ENCODE measurements around the gene VIL1.

The VIL1 gene

DNA sequence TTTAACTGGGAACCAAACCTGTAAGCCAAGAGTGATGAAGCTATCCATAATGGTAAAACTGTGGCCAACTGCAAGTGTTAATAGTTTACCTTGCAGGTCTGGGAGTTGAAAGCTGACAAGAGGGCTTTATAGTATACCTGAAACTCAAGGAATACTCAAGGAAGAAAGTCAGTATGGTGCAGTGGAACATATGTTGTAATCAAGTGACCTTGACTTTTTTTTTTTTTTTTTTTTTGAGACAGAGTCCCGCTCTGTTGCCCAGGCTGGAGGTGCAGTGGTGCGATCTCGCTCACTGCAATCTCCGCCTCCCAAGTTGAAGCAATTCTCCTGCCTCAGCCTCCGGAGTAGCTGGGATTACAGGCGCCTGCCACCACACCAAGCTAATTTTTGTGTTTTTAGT lies 27.6 kb downstream of the VIL1 start:
- no peak for DNase-seq

DNA sequence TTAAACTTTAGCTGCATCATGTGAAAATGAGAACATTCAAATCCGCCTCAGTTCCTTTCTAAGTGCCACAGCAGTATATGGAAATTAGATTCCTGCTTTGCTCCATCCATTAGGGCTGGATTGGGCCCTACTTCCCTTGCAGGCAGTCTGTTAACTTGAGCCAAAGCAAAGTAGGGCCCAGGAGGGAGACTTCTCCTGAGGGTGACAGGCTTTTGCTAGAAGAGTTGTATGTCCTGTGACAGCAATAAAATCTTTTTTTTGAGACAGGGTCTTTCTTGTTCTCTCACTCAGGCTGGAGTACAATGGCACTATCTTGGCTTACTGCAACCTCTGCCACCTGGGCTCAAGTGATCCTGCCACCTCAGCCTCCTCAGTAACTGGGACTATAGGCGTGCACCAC lies 28.1 kb downstream of the VIL1 start:
- DNase-seq, result no peak

DNA sequence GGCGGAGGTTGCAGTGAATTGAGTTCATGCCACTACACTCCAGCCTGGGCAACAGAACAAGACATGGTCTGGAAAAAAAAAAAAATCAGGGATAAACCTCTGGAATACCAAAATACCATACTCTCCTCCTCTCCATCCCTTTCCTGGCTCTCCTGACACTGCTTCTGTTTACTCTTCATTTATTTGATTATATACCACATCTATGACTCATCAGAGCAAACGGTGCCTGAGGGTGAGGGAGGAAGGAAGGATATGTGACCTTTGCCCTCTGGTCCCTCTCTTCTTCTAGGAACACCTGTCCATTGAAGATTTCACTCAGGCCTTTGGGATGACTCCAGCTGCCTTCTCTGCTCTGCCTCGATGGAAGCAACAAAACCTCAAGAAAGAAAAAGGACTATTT lies 30.0 kb downstream of the VIL1 start:
- DNase-seq, result no peak

DNA sequence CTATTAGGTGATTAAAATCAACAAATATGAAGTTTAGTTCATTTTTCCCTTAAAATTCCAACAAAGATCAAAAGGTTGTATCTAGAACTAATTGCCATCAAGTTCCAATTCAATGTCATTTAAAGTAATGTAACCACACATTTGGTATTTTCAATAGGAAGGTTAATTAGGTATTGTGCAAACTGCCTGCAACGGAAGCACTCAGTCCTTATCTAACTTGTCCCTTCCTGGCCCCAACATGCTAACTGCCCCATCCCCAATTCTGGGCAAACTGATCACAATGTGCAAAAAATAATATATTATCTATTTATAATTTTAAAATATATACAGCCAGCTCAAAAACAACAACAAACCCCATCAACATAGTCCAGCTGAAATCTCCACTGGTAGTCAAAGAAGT lies 33.2 kb downstream of the VIL1 start:
- no peak for DNase-seq

DNA sequence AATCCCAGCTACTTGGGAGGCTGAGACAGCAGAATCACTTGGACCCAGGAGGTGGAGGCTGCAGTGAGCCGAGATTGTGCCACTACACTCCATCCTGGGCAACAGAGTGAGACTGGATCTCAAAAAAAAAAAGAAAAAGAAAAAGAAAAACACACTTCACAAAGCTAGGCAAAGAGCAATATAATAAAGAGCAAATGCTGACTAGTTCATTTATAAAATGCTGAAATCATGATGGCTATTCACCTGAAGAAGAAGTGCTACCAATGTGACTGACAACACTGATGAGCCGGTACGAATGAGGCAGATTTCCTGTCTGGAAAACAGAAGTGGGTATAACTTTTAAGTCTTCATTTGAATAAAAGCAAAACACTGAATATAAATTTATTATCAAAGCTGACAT lies 37.9 kb downstream of the VIL1 start:
- no peak for DNase-seq

DNA sequence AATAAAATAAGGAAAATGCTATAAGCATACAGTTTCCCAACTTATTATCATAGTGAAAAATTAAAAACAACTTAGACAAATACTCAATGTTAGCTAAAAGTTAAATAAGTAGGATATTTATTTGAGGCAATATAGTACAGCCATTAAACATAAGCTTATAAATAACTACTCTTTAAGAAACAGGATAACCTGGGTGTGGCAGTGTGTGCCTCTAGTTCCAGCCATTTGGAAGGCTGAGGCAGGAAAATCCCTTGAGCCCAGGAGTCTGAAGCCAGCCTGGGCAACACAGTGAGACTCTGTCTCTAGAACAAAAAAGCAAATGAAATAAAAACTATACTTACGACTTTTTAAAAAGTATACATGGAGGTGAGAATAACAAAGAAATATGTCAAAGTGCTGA lies 39.7 kb downstream of the VIL1 start:
- no peak for DNase-seq

DNA sequence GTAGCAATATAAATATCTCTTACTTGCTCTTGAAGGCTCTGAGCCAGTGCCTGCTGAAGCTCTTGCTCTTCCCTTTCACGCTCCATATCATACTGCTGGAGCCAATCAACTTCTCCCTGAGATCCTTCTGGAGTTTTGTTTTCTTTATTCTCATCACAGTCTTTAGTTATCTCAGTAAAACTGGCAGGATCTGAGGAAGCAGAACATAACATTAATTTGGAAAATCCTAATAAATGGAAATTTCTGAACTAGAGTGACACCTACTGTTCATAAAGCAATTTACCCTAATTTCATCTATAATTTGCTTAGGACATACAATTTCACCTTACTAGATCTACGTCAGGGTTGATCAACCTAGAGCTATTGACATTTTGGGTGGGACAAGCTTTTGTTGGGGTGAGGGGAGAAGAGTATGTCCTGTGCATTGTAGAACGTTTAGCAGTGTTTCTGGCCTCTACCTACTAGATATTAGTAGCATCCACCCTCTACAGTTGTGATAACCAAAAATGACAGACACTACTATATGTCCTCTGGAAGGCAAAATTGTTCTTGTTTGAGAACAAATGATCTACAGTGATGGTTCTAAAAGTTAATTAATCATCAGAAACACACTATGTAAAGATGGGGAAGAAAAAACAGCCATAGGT lies 47.2 kb downstream of the VIL1 start:
- DNase-seq, result no peak

DNA sequence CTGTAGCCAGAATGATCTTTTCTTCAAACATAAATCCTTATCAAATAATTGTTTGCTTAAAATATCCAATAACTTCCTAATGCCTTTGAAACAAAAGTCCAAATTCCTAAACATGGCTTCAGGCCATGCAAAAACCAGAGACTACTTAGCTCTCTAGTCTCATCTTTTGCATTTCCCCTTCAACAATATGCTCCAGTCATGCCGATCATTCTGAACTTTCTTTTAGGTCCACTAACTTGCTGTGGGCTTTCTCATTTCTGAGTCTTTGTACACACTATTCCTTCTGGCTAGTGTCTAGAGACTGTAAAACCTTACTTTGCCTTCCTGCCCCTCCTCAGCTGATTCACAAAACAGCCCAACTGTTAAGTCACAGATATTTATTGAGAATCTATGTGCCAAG lies 51.5 kb downstream of the VIL1 start:
- no peak for DNase-seq

DNA sequence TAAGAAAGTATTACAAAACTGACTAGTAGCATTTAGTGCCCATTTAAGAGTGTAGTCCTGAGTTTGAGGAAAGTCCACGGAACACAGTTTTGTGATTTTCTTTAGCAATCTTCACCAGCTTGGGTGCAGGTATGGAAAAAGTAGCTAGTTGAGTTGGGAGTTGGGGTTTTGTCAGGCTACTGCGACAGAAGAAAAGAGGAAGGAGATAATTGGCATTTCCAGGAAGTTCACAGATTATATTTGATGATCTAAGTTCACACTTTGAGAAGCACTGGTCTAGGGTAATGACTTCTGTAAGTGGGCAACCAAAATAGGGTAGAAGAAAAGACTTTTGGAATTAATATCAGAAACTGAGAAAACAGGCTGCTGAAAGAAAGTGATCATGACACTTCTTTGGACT lies 52.1 kb downstream of the VIL1 start:
- DNase-seq, result no peak

DNA sequence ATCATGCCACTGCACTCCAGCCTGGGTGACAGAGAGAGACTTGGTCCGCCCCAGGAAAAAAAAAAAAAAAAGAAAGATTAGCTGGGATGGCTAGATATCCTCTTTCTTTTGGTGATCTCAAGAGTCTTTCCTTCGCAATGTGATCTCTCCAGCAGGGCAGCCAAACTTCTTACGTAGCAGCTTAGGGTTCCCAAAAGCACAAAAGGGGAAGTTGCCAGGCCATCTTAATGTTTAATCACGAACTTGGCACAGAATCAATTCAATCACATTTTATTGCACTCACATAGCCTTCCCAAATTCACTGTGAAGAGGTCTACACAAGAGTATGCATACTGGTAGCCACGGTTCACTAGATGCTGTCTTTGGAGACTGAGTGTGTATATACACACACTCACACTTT lies 53.1 kb downstream of the VIL1 start:
- no peak for DNase-seq

DNA sequence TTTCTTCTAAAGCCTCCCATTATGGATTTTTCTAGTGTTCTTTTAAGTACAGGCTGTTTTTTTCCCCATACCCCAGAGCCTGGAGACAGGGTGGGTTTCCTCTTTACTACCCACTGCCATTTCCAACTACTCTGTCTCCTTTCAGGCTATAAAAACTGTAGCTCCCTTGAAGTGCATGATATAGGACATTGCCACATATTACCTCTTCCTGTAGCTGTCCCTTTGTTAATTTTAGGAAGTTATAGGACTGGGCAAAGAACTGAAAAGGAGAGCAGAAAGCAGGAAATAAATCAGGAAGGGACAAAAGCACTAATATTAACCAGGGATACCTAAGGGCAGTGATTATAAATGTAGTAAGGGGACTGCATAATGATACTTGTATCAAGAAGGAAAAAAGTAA lies 54.1 kb downstream of the VIL1 start:
- no peak for DNase-seq

DNA sequence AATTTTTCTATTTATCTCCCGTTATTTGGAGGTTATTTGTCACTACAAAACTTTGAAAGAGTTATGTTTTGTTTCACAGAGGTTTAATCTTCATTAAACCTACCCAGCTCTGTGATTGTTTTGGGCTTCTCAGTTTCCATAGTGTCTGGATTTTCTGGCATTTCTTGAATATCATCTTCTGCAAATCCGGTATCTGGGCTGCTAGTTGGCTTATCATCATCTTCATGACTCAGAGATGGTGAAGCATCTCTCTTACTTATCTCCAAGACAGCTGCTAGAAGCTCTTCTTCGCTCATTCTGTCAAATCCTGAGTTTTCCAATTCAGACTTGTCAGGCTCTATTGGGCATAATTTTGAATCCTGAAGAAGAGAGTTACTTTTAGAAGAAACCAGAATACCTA lies 55.6 kb downstream of the VIL1 start:
- no peak for DNase-seq

DNA sequence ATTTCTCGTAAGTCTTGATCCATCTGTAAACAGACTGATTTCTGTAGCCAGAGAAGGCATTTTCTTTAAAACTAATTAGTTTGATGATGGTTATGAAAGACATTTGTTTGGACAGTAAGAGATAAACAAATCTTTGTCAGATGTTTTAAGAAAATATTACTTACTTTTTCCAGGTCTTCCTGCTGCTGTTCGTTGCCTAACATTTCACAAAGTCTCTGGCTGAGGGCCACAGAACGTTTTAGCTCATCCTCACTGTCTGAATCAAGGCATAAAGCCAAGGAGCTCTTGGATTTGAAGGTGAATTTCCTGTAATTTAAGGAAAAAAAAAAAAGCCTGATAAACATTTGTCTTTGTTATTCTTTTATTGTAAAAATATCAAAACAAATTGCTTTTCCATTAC lies 57.8 kb downstream of the VIL1 start:
- DNase-seq, result no peak

DNA sequence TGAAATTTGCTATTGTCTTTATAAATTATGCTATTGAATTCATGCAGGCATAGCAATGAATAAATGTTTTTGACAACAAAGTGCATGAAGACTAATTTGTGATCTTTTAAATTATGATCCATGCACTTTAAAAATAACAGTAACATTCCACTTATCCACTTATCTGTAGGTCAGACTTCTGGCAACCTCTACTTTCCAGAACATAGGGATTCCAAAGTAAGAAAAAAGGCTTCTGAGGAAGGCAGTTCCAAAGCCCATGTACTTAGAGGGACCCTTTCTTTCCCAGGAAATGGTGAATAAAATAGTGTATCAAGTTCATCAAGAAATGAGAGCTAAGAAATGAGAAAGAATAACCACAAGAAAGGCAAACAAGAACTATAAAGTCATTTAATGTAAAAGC lies 58.3 kb downstream of the VIL1 start:
- DNase-seq, result no peak

DNA sequence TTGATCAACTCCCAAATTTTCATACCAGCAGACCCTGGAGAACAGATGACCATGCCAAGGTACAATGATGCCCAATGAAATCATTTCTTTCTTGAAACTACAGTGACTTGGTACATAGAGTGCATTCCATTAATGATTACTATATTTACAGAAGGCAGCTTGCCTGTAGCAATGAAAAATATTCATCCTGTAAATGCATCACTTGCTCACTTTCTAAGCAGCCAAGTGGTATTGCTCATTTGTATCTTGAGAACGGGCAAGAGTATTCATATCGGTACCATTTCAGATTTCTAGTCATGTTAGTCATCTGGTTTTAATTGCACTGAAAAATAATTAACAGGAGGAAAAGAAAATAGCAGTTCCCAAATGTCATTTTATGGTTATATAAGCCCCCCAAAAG lies 59.6 kb downstream of the VIL1 start:
- no peak for DNase-seq

DNA sequence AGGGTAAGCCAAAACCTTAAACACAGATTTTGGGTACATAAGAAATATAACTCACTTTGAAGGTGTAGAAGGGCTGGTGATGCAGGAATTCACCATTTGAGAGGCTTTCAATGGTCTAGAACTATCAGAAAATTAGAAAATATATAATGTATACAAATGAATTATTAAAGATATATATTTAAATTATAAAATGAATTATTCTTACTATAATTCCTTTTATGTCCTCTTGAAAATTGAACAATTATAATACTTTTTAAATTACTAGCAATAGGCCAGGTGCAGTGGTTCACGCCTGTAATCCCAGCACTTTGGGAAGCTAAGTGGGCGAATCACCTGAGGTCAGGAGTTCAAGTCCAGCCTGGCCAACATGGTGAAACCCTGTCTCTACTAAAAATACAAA lies 60.7 kb downstream of the VIL1 start:
- no peak for DNase-seq

DNA sequence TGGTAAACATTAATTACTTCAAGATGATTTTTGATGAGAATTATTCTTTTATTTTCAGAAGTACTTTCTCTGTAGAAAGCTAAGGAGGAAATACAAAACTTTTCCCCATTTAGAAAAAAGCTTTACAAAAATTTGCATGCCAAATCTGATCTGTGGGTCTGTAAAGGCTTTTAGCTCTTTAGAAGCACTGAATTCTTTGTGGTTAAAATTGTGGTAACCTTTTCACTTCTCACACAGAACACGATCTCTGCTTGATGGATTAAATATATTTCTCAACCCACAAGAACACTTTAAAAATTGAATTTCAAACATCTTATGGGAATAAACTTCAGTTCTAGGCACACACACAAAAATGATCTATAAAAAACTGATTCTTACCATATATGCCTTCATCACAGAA lies 63.7 kb downstream of the VIL1 start:
- DNase-seq, result no peak

DNA sequence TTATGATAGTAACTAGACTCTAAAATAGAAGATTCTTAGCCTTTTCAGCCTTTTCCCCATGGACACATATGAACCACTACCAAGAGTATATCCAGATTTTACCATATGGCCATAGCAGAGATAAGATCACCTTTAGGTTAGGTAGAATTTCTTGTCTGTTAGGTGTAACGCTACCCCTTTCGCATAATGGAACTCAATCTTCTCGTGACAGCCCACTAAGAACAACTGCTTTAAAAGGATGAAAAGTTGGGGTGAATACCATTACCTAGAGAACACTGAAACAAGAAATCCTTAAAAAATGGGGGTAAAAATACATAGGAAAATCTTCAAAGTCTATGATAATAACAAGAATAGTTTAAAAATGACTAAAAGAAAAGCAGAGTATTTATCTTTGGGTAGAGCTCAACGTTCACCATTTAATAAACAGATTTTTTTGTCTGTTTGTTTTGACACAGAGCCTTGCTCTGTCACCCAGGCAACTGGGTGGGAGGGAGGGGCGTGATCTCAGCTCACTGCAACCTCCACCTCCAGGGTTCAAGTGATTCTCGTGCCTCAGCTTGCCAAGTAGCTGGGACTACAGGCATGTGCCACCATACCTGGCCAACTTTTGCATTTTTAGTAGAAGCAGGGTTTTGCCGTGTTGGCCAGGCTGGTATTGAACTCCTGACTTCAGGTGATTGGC lies 67.2 kb downstream of the VIL1 start:
- DNase-seq, result no peak

DNA sequence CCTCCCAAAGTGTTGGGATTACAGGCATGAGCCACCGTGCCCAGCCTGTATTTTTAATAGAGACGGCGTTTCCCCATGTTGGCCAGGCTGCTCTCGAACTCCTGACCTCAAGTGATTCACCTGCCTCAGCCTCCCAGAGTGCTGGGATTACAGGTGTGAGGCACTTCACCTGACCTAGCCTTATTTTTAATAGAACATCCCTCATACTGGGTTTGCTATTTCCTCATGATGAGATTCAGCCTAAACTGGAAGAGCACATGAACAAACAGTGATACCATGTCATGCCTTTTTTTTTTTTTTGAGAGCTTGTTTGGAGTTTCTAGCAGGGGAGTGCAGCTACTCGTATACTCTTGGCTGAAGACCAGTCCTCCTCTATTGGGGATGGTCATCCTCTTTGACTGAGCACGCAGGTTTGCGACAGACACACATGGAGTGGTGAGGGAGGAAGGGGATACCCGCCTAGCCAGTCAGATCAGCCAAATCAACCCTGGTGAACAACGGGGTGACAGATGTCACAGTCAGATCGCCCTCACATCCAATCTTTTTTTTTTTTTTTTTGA lies 81.7 kb downstream of the VIL1 start:
- DNase-seq, result no peak

DNA sequence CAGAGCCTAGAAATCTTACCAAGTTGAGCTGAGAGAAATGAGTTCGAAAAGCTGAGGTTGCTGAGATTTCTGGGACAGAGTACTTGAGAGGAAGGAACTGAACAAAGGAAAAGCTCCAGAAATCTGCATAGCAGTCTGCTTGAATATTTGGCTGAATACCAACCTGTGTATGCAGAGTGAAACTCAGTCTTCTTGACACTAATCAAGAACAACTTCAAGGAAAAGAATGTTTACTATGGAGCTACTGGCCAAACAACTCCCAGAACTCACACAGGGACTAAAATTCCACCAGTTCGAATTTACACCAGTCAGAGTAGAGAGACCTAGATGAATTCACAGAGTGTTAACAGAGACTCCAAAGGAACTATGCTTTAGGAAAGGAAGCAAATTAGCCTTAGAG lies 82.7 kb downstream of the VIL1 start:
- DNase-seq, result no peak

Measured in activated naive CD4-positive, alpha-beta T cell treated with Interleukin-2 at 50 U/mL for 16 hours (primary cell).